Spleen (tissue), 11 donors: ENCODE data around the gene PDCD1. TPM values are rescaled to one million over a fixed set of nuclear protein-coding genes. Genes with fewer than 3 reads are reported as not detected.

Source experiments
- DNase-seq: peaks from one replicate; pipeline ENCODE4 v3.0.0-alpha.2; 2020
- H3K27ac ChIP-seq, 8 donors: fragments of 200-600 bp; sonication (generic) in 7 of 8; 1 replicate in 4 of 8; 2 replicates in 4 of 8; pipeline versions ENCODE4 v1.5.0 to v1.8.0; 2016 to 2021; ENCODE audit warnings: inconsistent platforms in 4 of 8, mild to moderate bottlenecking in 4 of 8, moderate library complexity in 1 of 8
- H3K27me3 ChIP-seq, 7 donors: fragments of 200-600 bp; sonication (generic) in 6 of 7; replicated peaks in 1 of 7; 1 replicate in 4 of 7; 2 replicates in 3 of 7; pipeline versions ENCODE4 v1.5.0 to v1.8.0; 2016 to 2021; ENCODE audit warnings: inconsistent platforms in 3 of 7, mild to moderate bottlenecking in 1 of 7
- H3K36me3 ChIP-seq, 6 donors: fragments of 200-600 bp; sonication (generic) in 5 of 6; 1 replicate in 4 of 6; 2 replicates in 2 of 6; pipeline versions ENCODE4 v1.5.0 to v1.8.0; 2016 to 2021; ENCODE audit warnings: inconsistent platforms in 2 of 6
- H3K4me1 ChIP-seq, 6 donors: fragments of 200-600 bp; sonication (generic) in 5 of 6; 1 replicate in 3 of 6; 2 replicates in 3 of 6; pipeline versions ENCODE4 v1.5.0 to v1.8.0; 2016 to 2021; ENCODE audit warnings: inconsistent platforms in 3 of 6
- H3K4me3 ChIP-seq, 8 donors: fragments of 200-600 bp; sonication (generic) in 7 of 8; 1 replicate in 4 of 8; 2 replicates in 4 of 8; pipeline versions ENCODE4 v1.5.0 to v1.8.0; 2016 to 2021; ENCODE audit warnings: inconsistent platforms in 4 of 8, mild to moderate bottlenecking in 4 of 8, moderate library complexity in 2 of 8
- H3K9me3 ChIP-seq, 8 donors: fragments of 200-600 bp; sonication (generic) in 7 of 8; 1 replicate in 4 of 8; 2 replicates in 4 of 8; pipeline versions ENCODE4 v1.5.0 to v1.8.0; 2016 to 2021; ENCODE audit warnings: inconsistent platforms in 4 of 8
- CTCF ChIP-seq, 11 experiments: fragments of 200-600 bp in 7 of 11; fragments of 450-650 bp in 4 of 11; sonication (generic) in 4 of 11; IDR thresholded peaks in 8 of 11; conservative IDR thresholded peaks in 3 of 11; 1 replicate in 7 of 11; 2 replicates in 4 of 11; pipeline versions ENCODE4 v1.4.0 to v1.8.0; 2016 to 2021; ENCODE audit warnings: antibody characterized with exemption in 11 of 11, inconsistent platforms in 4 of 11, mild to moderate bottlenecking in 1 of 11
- POLR2A ChIP-seq, 3 donors: fragments of 450-650 bp; IDR thresholded peaks; one replicate each; pipeline ENCODE4 v1.5.1; 2017; ENCODE audit warnings: antibody characterized with exemption in 3 of 3, mild to moderate bottlenecking in 1 of 3
- POLR2AphosphoS5 ChIP-seq, 3 donors: sonication (generic); formaldehyde crosslinking; IDR thresholded peaks; one replicate each; pipeline ENCODE4 v1.5.1; 2017; ENCODE audit warnings: antibody characterized with exemption in 3 of 3
- WGBS, 5 donors: extraction: QIAGEN DNeasy Blood & Tissue Kit in 3 of 5; methylation state at CpG; one replicate each; pipeline versions ENCODE4 v1.1.5 to v1.1.7; 2013 to 2018; 5-methylcytosine and 5-hydroxymethylcytosine counted together
- intact Hi-C: fragments of 100-400 bp; cut with DNase I; formaldehyde crosslinking; loops from one replicate; pipeline ENCODE4 v1.15.0; 2023; ENCODE audit warnings: low total_unique reads
- polyA plus RNA-seq, 3 donors: library from polyadenylated mRNA; stranded (reverse); fragments of 200-250 nt; gene quantifications; one replicate each; pipeline ENCODE4 v1.2.1, GENCODE V29; 2013
- total RNA-seq, 7 donors: library from RNA; depleted of rRNA in 3 of 7; stranded (reverse); fragments of >200 nt in 3 of 7; fragmentation: NEBNext Ultra II Directional in 4 of 7; extraction: Animal tissue kit (Norgen Biotek cat#: 25700) in 4 of 7; gene quantifications; one replicate each; pipeline versions ENCODE4 v1.1.0 to v1.2.1, GENCODE V29; 2016 to 2021
- donor health status: healthy with polysubstance abuse.
- donor health status: DM: no; HTN: no; CAD: no; lungs with moderate emphysema.
- donor health status: DM: no; HTN: no; CAD: no.
- donor health status: Bipolar disorder and iron deficiency.
- donor health status: healthy.
- donor health status: DM: no; HTN: no; CAD: no.
- donor health status: DM: yes; HTN: yes; CAD: no.

The PDCD1 gene
- total and polyA plus RNA-seq, 10 donors, result 2.7 to 7.9 (median 5.3) TPM

- peaks cover 0 to 22% (median 0%) of the 10 kb centered on the region in 6 donors for H3K36me3 ChIP-seq
- H3K27me3 ChIP-seq, result peaks cover 0 to 37% (median 0%) of the 10 kb centered on the region in 7 donors
- peaks cover 0 to 12% (median 1%) of the 10 kb centered on the region in 6 donors for H3K4me1 ChIP-seq
- 90 to 95% (median 92%) methylated on average over 31 to 39 of the region's 39 CpGs for WGBS, 5 donors
- peak; percentile 73 for DNase-seq
- TF ChIP-seq CTCF (IDR thresholded peaks at IDR 0.05 in 8 of 11, conservative IDR thresholded peaks at IDR 0.05 in 3 of 11) (no peak), POLR2A (IDR thresholded peaks at IDR 0.05) (no peak), POLR2AphosphoS5 (IDR thresholded peaks at IDR 0.05) (no peak)
- no peaks in the 10 kb centered on the region for H3K9me3 ChIP-seq
- intact Hi-C loops, result no loop called here
- no peak overlapping the region for H3K4me3 ChIP-seq
- no peak overlapping the region for H3K27ac ChIP-seq
Measured at GRCh38 chr2:241852116-241852980, 6.3 kb downstream of the PDCD1 start.

GRCh38 chr2:241851325-241852115 is 7.2 kb downstream of the PDCD1 start:
- no peak for TF ChIP-seq POLR2A (IDR thresholded peaks at IDR 0.05)
- no peak for TF ChIP-seq POLR2AphosphoS5 (IDR thresholded peaks at IDR 0.05)
- no peak for TF ChIP-seq CTCF (IDR thresholded peaks at IDR 0.05 in 8 of 11, conservative IDR thresholded peaks at IDR 0.05 in 3 of 11)
- H3K9me3 ChIP-seq, result no peaks in the 10 kb centered on the region
- H3K36me3 ChIP-seq, result peaks cover 0 to 22% (median 0%) of the 10 kb centered on the region in 6 donors
- DNase-seq, result peak; percentile 54
- 79 to 95% (median 90%) methylated on average over 12 to 26 of the region's 26 CpGs for WGBS, 5 donors
- H3K4me1 ChIP-seq, result peaks cover 0 to 12% (median 1%) of the 10 kb centered on the region in 6 donors
- H3K27ac ChIP-seq, result no peak overlapping the region
- intact Hi-C loops, result no loop called here
- H3K27me3 ChIP-seq, result peaks cover 0 to 31% (median 0%) of the 10 kb centered on the region in 7 donors
- H3K4me3 ChIP-seq, result no peak overlapping the region

GRCh38 chr2:241850544-241851324 is 8.0 kb downstream of the PDCD1 start:
- intact Hi-C loops, result no loop called here
- DNase-seq, result peak; percentile 58
- TF ChIP-seq CTCF (IDR thresholded peaks at IDR 0.05 in 8 of 11, conservative IDR thresholded peaks at IDR 0.05 in 3 of 11) (no peak), POLR2A (IDR thresholded peaks at IDR 0.05) (no peak), POLR2AphosphoS5 (IDR thresholded peaks at IDR 0.05) (no peak)
- 83 to 94% (median 93%) methylated on average over 9 to 27 of the region's 27 CpGs for WGBS, 5 donors
- peaks cover 0 to 31% (median 0%) of the 10 kb centered on the region in 7 donors for H3K27me3 ChIP-seq
- H3K9me3 ChIP-seq, result no peaks in the 10 kb centered on the region
- no peak overlapping the region for H3K27ac ChIP-seq
- peaks cover 0 to 22% (median 0%) of the 10 kb centered on the region in 6 donors for H3K36me3 ChIP-seq
- no peak overlapping the region for H3K4me3 ChIP-seq
- H3K4me1 ChIP-seq, result peaks cover 0 to 12% (median 1%) of the 10 kb centered on the region in 6 donors
